Lung (tissue), 12 donors: ENCODE data around the gene PTPN3. TPM values are rescaled to one million over a fixed set of nuclear protein-coding genes. Genes with fewer than 3 reads are reported as not detected.
A peak's percentile ranks its signal among the peaks of the same experiment; 100 is the strongest.

Source experiments
- ATAC-seq: fragments of 200-7000 bp; cut with Tn5 transposase; one replicate; pipeline ENCODE4 v1.9.1; 2020; ENCODE audit warnings: moderate number of reproducible peaks; ENCODE audit not compliant: insufficient read depth, low FRiP score
- DNase-seq, 3 donors: peaks; one replicate each; pipeline ENCODE4 v3.0.0-alpha.2; 2013 to 2017
- H3K27ac ChIP-seq, 2 donors: one replicate each; pipeline ENCODE4 v1.5.1; 2013; ENCODE audit warnings: mild to moderate bottlenecking in 2 of 2, moderate library complexity in 2 of 2, control low read depth in 1 of 2, inconsistent platforms in 1 of 2, low read depth in 1 of 2, low read length in 1 of 2
- H3K27me3 ChIP-seq, 3 donors: one replicate each; pipeline ENCODE4 v1.5.1; 2013; ENCODE audit warnings: low read length in 2 of 3; ENCODE audit not compliant: control insufficient read depth in 3 of 3, insufficient read depth in 3 of 3
- H3K36me3 ChIP-seq, 4 donors: one replicate each; pipeline ENCODE4 v1.5.1; 2013; ENCODE audit warnings: low read length in 4 of 4, mild to moderate bottlenecking in 1 of 4, moderate library complexity in 1 of 4; ENCODE audit not compliant: control insufficient read depth in 4 of 4, insufficient read depth in 4 of 4
- H3K4me1 ChIP-seq, 5 donors: one replicate each; pipeline ENCODE4 v1.5.1; 2013; ENCODE audit warnings: low read length in 5 of 5, mild to moderate bottlenecking in 2 of 5, moderate library complexity in 1 of 5; ENCODE audit not compliant: control insufficient read depth in 5 of 5, insufficient read depth in 5 of 5
- H3K4me3 ChIP-seq: one replicate; pipeline ENCODE4 v1.5.1; 2013; ENCODE audit warnings: mild to moderate bottlenecking, control low read depth, moderate library complexity
- H3K9ac ChIP-seq, 2 donors: one replicate each; pipeline ENCODE4 v1.5.1; 2013; ENCODE audit warnings: low read length in 2 of 2, control low read depth in 1 of 2; ENCODE audit not compliant: insufficient read depth in 1 of 2
- H3K9me3 ChIP-seq, 4 donors: one replicate each; pipeline ENCODE4 v1.5.1; 2013; ENCODE audit warnings: low read length in 3 of 4, mild to moderate bottlenecking in 1 of 4, moderate library complexity in 1 of 4; ENCODE audit not compliant: control insufficient read depth in 4 of 4, insufficient read depth in 3 of 4
- CTCF ChIP-seq: IDR thresholded peaks from 2 replicates; pipeline ENCODE4 v1.5.1; 2012; ENCODE audit warnings: mild to moderate bottlenecking; ENCODE audit errors: control extremely low read depth, extremely low read depth
- WGBS, 2 donors: extraction: QIAGEN DNeasy Blood & Tissue Kit; methylation state at CpG; one replicate each; pipeline ENCODE4 v1.1.7; 2013; 5-methylcytosine and 5-hydroxymethylcytosine counted together
- polyA plus RNA-seq, 2 donors: library from polyadenylated mRNA; stranded (reverse); fragments of 200-250 nt; gene quantifications; one replicate each; pipeline ENCODE4 v1.2.1, GENCODE V29; 2013
- total RNA-seq, 2 donors: library from RNA; depleted of rRNA in 1 of 2; stranded (reverse); fragments of >200 nt in 1 of 2; gene quantifications; one replicate each; pipeline ENCODE4 v1.2.1, GENCODE V29; 2014 to 2021
- donor health status: control.
- donor health status: control.
- donor health status: Bipolar disorder and iron deficiency.
- donor health status: healthy.
- donor health status: DM: yes; HTN: yes; CAD: no.

PTPN3 gene
- total and polyA plus RNA-seq, 4 donors: 5.7 to 16.9 (median 11.2) TPM

- no peak overlapping the region for H3K27ac ChIP-seq
- no peak for DNase-seq
- no peaks in the 10 kb centered on the region for H3K9me3 ChIP-seq
- H3K4me1 ChIP-seq: peaks cover 0 to 2% (median 0%) of the 10 kb centered on the region in 5 donors
- no peak for ATAC-seq
- TF ChIP-seq CTCF: no peak
- no peaks in the 10 kb centered on the region for H3K27me3 ChIP-seq
- peaks cover 0 to 4% (median 2%) of the 10 kb centered on the region in 4 donors for H3K36me3 ChIP-seq
- WGBS, 2 donors: 75 to 92% methylated on average over 10 of the region's 10 CpGs
- H3K4me3 ChIP-seq: no peak overlapping the region
- no peak overlapping the region for H3K9ac ChIP-seq
Measured at GRCh38 chr9:109416135-109416706, 81.9 kb downstream of the PTPN3 start.

GRCh38 chr9:109414125-109414785 lies 83.9 kb downstream of the PTPN3 start:
- no peak for ATAC-seq
- WGBS, 2 donors: 54 to 58% methylated on average over 7 of the region's 7 CpGs

DNA sequence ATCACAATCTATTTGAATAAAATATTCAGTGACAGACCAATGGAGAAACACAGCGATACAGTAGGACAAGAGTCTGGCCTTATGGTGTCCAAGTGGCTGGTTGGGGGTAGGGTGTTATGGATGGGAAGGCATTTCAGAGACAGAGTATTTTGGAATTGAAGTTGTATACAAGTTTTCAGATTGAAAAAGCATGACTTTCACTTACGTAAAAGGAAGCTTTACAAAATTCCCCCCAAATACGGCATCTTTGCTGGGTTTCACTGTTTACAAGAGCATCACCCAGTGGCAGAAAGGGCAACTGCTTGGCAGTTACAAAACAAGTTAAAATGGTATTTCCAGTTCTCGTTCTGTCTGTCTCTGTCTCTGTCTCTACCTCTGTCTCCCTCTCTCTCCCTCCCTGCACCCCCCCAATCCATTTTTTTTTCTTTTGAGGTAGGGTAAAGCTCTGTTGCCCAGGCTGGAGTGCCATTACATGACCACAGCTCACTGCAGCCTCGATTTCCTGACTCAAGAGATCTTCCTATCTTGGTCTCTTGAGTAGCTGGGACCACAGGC lies 86.2 kb downstream of the PTPN3 start:
- Histone ChIP-seq H3K27ac (no peak overlapping the region), H3K9ac (no peak overlapping the region), H3K27me3 (no peaks in the 10 kb centered on the region), H3K36me3 (peaks cover 0 to 3% (median 0%) of the 10 kb centered on the region in 4 donors), H3K9me3 (no peaks in the 10 kb centered on the region), H3K4me3 (no peak overlapping the region), H3K4me1 (peaks cover 0 to 2% (median 0%) of the 10 kb centered on the region in 5 donors)
- peak; percentile 51 to 84 (median 75) for DNase-seq
- peak; percentile 14 for TF ChIP-seq CTCF
- WGBS, 2 donors: 44 to 48% methylated on average over 5 of the region's 5 CpGs
- ATAC-seq: no peak

More at GRCh38 chr9:109414125-109414785, 83.9 kb downstream of the PTPN3 start:
- H3K4me1 ChIP-seq: peaks cover 0 to 2% (median 0%) of the 10 kb centered on the region in 5 donors
- H3K9me3 ChIP-seq: no peaks in the 10 kb centered on the region
- no peak for DNase-seq
- H3K27ac ChIP-seq: no peak overlapping the region
- H3K9ac ChIP-seq: no peak overlapping the region
- no peaks in the 10 kb centered on the region for H3K27me3 ChIP-seq
- H3K4me3 ChIP-seq: no peak overlapping the region
- TF ChIP-seq CTCF: no peak
- peaks cover 0 to 4% (median 2%) of the 10 kb centered on the region in 4 donors for H3K36me3 ChIP-seq
